Measurements from ENCODE around the gene RAB11FIP4. TPM values are rescaled to one million over a fixed set of nuclear protein-coding genes. Genes with fewer than 3 reads are reported as not detected.

RAB11FIP4 gene
- total RNA-seq, 1 experiment from 2014 or later = 10.8 TPM

DNA sequence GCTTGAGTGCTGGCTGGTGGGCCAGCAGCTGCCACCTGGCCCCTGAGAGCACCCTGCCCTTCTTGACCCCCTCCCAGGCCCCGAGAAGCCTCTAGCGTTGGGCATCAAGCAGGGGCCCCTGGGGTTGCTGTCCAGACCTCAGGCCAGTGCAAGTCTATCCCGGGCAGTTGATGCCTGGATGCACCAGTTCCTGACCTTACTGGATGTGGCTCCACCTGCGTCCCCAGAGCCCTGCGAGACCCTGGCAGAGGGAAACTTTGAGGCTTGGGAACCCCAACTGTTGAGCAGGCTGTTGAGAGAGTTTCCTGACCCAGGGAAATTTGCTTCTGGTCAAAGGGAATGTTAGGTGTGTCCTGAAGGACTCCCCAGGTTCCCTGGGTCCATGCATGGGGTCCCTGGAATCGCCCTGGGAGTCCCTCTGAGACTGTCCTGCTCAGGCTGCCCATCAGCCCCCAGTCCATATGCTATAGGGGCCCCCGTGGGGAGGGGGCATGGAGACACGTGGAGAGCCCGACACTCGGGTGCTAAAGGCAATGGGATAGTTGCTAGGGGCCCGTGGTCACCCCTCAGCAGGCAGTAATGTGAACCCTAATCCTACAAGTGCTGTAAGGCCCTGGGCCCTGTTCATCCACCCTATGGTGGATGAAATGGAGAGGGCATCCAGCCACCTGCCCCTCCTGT, 46.4 kb downstream of the RAB11FIP4 start:
- ChIA-PET POLR2A (interaction anchor here (0.5 kb wide), 1 partner anchor 119 kb away, joined by 4 read pairs; no protein-coding TSS in a partner anchor), CTCF (interaction anchor here (0.6 to 1.1 kb wide), 3 partner anchors 13 to 84 kb away, joined by 3 to 4 read pairs (median 4); no protein-coding TSS in a partner anchor)
- intact Hi-C loops (cut with micrococcal nuclease; ENCODE audit: unreplicated experiment) = loop anchor here (2.0 kb wide), 2 partner anchors 87 to 405 kb away; no protein-coding TSS in a partner anchor

DNA sequence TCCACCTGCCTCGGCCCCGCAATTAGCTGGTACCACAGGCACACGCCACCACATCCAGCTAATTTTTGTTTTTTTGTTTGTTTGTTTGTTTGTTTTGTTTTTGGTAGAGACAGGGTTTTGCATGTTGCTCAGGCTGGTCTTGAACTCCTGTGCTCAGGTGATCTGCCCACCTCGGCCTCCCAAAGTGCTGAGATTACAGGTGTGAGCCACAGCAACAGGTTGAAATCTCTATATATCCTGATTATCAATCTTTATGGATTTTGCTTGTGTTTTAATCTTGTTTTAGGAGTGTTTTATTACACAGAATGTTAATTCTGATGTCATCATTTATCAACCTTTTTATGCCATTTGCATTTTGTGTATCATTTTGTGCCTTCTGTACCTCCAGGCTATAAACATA, 48.2 kb downstream of the RAB11FIP4 start:
- POLR2A ChIA-PET = no interaction called here
- intact Hi-C loops (cut with micrococcal nuclease; ENCODE audit: unreplicated experiment) (no loop called here), in situ Hi-C loops (cut with HindIII; ENCODE audit: low pct_unique_long_range_greater_than_20kb, low sequenced_read_pairs) (no loop called here)
- CTCF ChIA-PET = interaction anchor here (0.6 to 1.1 kb wide), 2 partner anchors 78 to 85 kb away, joined by 3 read pairs; no protein-coding TSS in a partner anchor
- no peak for ATAC-seq
- H3K27me3 ChIP-seq (ENCODE audit: control insufficient read depth, insufficient read depth, low read length) = no peaks in the 10 kb centered on the region
- no peak for DNase-seq (ENCODE audit: low read depth, low spot score)
- no TSS peak for BruUV-seq (replicated peaks)
- no peaks in the 10 kb centered on the region for H3K9me3 ChIP-seq (ENCODE audit: control insufficient read depth, insufficient read depth, low read depth, low read length)
- H3K4me1 ChIP-seq (ENCODE audit: control insufficient read depth, insufficient read depth, low read length) = no peaks in the 10 kb centered on the region
- no peaks in the 10 kb centered on the region for H3K36me3 ChIP-seq (ENCODE audit: control insufficient read depth, insufficient read depth, low read length)
- no peak overlapping the region for H3K4me3 ChIP-seq (ENCODE audit: low read depth in 2 of 2, low read length in 2 of 2)
- H3K27ac ChIP-seq (ENCODE audit: low read length) = no peak overlapping the region
- no peak for TF ChIP-seq POLR2AphosphoS5 (IDR thresholded peaks at IDR 0.05; ENCODE audit: low read depth, low read length)
- TF ChIP-seq SIN3A (IDR thresholded peaks at IDR 0.05; ENCODE audit: borderline replicate concordance, insufficient read depth, low read depth, low read length) = no peak
- TF ChIP-seq TCF7L2 (IDR thresholded peaks at IDR 0.05; ENCODE audit: low read depth, low read length) = no peak
- TF ChIP-seq, protein P1, sequence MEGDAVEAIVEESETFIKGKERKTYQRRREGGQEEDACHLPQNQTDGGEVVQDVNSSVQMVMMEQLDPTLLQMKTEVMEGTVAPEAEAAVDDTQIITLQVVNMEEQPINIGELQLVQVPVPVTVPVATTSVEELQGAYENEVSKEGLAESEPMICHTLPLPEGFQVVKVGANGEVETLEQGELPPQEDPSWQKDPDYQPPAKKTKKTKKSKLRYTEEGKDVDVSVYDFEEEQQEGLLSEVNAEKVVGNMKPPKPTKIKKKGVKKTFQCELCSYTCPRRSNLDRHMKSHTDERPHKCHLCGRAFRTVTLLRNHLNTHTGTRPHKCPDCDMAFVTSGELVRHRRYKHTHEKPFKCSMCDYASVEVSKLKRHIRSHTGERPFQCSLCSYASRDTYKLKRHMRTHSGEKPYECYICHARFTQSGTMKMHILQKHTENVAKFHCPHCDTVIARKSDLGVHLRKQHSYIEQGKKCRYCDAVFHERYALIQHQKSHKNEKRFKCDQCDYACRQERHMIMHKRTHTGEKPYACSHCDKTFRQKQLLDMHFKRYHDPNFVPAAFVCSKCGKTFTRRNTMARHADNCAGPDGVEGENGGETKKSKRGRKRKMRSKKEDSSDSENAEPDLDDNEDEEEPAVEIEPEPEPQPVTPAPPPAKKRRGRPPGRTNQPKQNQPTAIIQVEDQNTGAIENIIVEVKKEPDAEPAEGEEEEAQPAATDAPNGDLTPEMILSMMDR (IDR thresholded peaks at IDR 0.05) = no peak
- TF ChIP-seq, protein P2, sequence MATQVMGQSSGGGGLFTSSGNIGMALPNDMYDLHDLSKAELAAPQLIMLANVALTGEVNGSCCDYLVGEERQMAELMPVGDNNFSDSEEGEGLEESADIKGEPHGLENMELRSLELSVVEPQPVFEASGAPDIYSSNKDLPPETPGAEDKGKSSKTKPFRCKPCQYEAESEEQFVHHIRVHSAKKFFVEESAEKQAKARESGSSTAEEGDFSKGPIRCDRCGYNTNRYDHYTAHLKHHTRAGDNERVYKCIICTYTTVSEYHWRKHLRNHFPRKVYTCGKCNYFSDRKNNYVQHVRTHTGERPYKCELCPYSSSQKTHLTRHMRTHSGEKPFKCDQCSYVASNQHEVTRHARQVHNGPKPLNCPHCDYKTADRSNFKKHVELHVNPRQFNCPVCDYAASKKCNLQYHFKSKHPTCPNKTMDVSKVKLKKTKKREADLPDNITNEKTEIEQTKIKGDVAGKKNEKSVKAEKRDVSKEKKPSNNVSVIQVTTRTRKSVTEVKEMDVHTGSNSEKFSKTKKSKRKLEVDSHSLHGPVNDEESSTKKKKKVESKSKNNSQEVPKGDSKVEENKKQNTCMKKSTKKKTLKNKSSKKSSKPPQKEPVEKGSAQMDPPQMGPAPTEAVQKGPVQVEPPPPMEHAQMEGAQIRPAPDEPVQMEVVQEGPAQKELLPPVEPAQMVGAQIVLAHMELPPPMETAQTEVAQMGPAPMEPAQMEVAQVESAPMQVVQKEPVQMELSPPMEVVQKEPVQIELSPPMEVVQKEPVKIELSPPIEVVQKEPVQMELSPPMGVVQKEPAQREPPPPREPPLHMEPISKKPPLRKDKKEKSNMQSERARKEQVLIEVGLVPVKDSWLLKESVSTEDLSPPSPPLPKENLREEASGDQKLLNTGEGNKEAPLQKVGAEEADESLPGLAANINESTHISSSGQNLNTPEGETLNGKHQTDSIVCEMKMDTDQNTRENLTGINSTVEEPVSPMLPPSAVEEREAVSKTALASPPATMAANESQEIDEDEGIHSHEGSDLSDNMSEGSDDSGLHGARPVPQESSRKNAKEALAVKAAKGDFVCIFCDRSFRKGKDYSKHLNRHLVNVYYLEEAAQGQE (IDR thresholded peaks at IDR 0.05; ENCODE audit: insufficient read depth in 1 of 2, low read depth in 2 of 2, low read length in 1 of 2) = no peak

More for the DNA sequence above, 46.4 kb downstream of the RAB11FIP4 start:
- Histone ChIP-seq H3K27ac (ENCODE audit: low read length) (no peak overlapping the region), H3K36me3 (ENCODE audit: control insufficient read depth, insufficient read depth, low read length) (no peaks in the 10 kb centered on the region), H3K9me3 (ENCODE audit: control insufficient read depth, insufficient read depth, low read depth, low read length) (no peaks in the 10 kb centered on the region), H3K4me1 (ENCODE audit: control insufficient read depth, insufficient read depth, low read length) (no peaks in the 10 kb centered on the region), H3K27me3 (ENCODE audit: control insufficient read depth, insufficient read depth, low read length) (no peaks in the 10 kb centered on the region), H3K4me3 (ENCODE audit: low read depth in 2 of 2, low read length in 2 of 2) (peak overlapping the region in 1 of 2 experiments; percentile 15; a peak in 2 of 4 replicates)
- no TSS peak for BruUV-seq (replicated peaks)
- TF ChIP-seq, protein P2 (IDR thresholded peaks at IDR 0.05; ENCODE audit: insufficient read depth in 1 of 2, low read depth in 2 of 2, low read length in 1 of 2) = no peak
- no peak for TF ChIP-seq POLR2AphosphoS5 (IDR thresholded peaks at IDR 0.05; ENCODE audit: low read depth, low read length)
- no peak for TF ChIP-seq SIN3A (IDR thresholded peaks at IDR 0.05; ENCODE audit: borderline replicate concordance, insufficient read depth, low read depth, low read length)
- ATAC-seq (peak; percentile 56), DNase-seq (ENCODE audit: low read depth, low spot score) (no peak)
- in situ Hi-C loops (cut with HindIII; ENCODE audit: low pct_unique_long_range_greater_than_20kb, low sequenced_read_pairs) = no loop called here
